GM19463 (cell line): Measurements from ENCODE around the gene GPR15.

Source experiments
- ATAC-seq: cut with Tn5 transposase; IDR thresholded peaks from one replicate; pipeline ENCODE4 v1.9.1; 2021; ENCODE audit warnings: mild to moderate bottlenecking, moderate library complexity; ENCODE audit not compliant: unreplicated experiment

Gene GPR15

GRCh38 chr3:98582042-98582441 is 50.3 kb downstream of the GPR15 start:
- no peak for ATAC-seq

GRCh38 chr3:98583766-98584165 is 52.0 kb downstream of the GPR15 start:
- no peak for ATAC-seq
